Measurements from ENCODE around the gene RNF223.

RNF223 gene

DNA sequence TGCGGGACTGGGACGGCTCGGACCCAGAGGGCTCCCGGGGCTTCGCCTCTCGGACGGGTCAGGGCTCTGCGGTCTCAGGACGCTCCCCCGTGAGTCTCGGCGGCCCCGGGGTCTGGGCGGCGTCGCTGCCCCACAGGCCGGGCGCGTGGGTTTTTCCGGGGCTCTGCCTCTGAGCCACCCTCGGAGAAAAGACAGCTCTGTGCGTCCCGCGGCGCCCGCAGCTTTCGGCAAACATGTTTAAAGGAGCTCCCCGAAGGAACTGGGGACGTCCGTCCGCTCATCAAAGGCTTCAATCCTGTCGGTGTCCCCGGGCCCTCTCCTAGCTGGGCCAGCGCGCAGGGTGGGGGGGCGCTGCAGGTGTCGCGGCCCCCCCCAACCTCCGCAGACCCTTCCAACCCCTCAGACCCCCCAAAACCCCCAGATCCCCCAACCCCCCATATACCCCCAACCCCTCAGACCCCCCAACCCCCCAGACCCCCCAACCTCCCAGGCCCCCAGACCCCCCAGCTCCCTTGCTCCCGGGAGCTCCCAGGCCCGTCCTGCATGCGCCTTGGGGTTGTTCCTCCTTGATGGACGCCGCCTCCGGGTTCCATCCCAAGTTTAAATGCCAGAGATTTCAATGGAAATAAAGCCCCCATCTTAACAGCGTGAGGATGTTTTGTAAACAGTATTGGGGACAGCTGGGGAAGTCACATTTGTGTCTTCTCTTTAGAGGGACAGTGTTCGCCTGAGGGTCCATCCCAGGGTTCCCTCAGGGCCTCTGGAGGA lies 42.8 kb upstream of the RNF223 start:
- TF ChIP-seq MYC (IDR thresholded peaks at IDR 0.05; ENCODE audit: low read depth, low read length): no peak
- TF ChIP-seq, protein P1, sequence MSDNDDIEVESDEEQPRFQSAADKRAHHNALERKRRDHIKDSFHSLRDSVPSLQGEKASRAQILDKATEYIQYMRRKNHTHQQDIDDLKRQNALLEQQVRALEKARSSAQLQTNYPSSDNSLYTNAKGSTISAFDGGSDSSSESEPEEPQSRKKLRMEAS (IDR thresholded peaks at IDR 0.05; ENCODE audit: low read depth, low read length): no peak
- TF ChIP-seq CTCF (IDR thresholded peaks at IDR 0.05; ENCODE audit: low read depth, low read length): no peak
- no peak for TF ChIP-seq POLR2A (IDR thresholded peaks at IDR 0.05; ENCODE audit: extremely low read depth, insufficient read length)
- peak; percentile 37 for DNase-seq (ENCODE audit: low read depth)
- no peak overlapping the region for H3K4me3 ChIP-seq (ENCODE audit: low read depth, low read length)

- peak within 1 kb of the TSS; percentile 48 for H3K4me3 ChIP-seq (ENCODE audit: low read depth, low read length)
- TF ChIP-seq, protein P1 (IDR thresholded peaks at IDR 0.05; ENCODE audit: low read depth, low read length): peak; percentile 66
- no peak for TF ChIP-seq CTCF (IDR thresholded peaks at IDR 0.05; ENCODE audit: low read depth, low read length)
- peak; percentile 33 for TF ChIP-seq POLR2A (IDR thresholded peaks at IDR 0.05; ENCODE audit: extremely low read depth, insufficient read length)
- peak; percentile 47; the same call in 1 of the 2 replicates for TF ChIP-seq MYC (IDR thresholded peaks at IDR 0.05; ENCODE audit: low read depth, low read length)
- peak; percentile 96 for DNase-seq (ENCODE audit: low read depth)
Observed at GRCh38 chr1:1115786-1116700, 41.9 kb upstream of the RNF223 start, which contains the start of gene C1orf159. TSS of gene C1orf159 (minus strand) at chr1:1116089. CDS start at chr1:1091543, 24,546 bp downstream.

DNA sequence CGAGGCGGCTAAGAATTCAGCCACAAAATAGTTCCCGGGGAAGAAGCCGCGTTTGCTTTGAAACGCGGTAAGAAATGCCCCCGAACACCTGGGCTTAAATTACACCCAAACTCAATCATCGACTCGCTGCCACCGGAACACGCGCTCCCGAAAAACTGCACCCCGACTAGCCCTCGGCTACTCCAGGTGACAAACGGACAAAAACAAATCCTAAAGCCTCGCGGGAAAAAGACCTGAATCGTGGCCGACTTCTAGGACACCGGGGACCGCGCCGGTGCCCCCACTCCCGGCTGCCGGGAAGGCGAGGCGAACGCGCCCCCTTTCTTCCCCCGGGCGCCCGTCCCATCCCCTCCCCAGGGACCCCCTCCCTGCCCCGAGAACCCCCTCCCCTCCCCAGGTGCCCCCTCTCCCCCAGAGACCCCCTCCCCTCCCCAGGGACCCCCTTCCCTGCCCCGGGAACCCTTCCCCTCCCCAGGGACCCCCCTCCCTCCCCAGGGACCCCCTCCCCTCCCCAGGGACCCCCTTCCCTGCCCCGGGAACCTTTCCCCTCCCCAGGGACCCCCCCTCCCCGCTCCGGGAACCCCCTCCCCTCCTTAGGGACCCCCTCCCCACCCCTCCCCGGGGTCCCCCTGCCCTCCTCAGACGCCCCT lies 41.2 kb upstream of the RNF223 start:
- TF ChIP-seq POLR2A (IDR thresholded peaks at IDR 0.05; ENCODE audit: extremely low read depth, insufficient read length) (no peak), MYC (IDR thresholded peaks at IDR 0.05; ENCODE audit: low read depth, low read length) (no peak), CTCF (IDR thresholded peaks at IDR 0.05; ENCODE audit: low read depth, low read length) (no peak)
- TF ChIP-seq, protein P1 (IDR thresholded peaks at IDR 0.05; ENCODE audit: low read depth, low read length): no peak
- peak overlapping the region; percentile 34 for H3K4me3 ChIP-seq (ENCODE audit: low read depth, low read length)
- no peak for DNase-seq (ENCODE audit: low read depth)

DNA sequence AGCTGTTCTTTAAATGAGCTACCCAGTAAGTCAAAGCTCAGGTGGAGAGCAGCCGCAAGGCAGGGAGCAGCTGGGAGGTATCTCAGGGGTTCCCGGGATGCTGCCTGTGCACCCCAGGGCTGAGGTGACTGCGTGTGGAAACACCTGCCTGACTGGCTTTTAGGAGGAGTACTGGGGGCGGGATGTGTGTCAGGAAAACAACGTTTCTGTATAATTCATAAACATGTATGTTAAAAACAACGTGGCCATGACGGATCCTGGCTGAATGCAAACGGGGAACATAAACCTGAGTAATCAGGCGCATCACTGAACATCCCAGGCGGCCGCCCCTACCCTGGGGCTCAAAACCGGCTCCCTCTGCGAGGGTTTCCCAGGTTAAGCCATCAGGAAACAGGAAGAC lies 40.3 kb upstream of the RNF223 start:
- H3K4me3 ChIP-seq (ENCODE audit: low read depth, low read length): no peak overlapping the region
- TF ChIP-seq, protein P1 (IDR thresholded peaks at IDR 0.05; ENCODE audit: low read depth, low read length): no peak
- TF ChIP-seq POLR2A (IDR thresholded peaks at IDR 0.05; ENCODE audit: extremely low read depth, insufficient read length) (no peak), MYC (IDR thresholded peaks at IDR 0.05; ENCODE audit: low read depth, low read length) (no peak), CTCF (IDR thresholded peaks at IDR 0.05; ENCODE audit: low read depth, low read length) (no peak)

DNA sequence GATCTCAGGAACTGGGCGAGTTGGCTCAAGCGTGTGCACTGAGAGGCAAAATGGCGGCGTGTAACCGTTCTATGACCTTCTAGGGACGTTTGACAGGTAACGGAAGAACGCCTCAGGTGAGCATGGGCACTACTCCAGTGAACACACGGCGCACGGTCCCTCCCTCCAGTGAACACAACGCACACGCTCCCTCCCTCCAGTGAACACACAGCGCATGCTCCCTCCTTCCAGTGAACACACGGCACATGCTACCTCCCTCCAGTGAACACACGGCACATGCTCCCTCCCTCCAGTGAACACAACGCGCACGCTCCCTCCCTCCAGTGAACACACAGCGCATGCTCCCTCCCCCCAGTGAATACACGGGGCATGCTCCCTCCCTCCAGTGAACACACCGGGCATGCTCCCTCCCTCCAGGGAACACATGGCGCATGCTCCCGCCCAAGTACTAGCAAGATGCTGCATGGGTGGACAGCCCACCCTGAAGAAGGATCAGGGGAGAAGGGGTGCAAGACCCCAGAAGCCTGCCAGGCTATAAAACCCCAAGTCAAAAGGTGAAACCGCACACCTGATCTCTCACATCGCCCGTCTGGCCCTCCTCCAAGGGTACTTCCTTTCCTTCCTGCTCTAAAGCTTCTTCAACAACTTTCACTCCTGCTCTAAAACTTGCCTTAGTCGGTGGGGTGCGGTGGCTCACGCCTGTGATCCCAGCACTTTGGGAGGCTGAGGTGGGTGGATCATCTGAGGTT lies 38.3 kb upstream of the RNF223 start:
- TF ChIP-seq POLR2A (IDR thresholded peaks at IDR 0.05; ENCODE audit: extremely low read depth, insufficient read length): no peak
- no peak for TF ChIP-seq MYC (IDR thresholded peaks at IDR 0.05; ENCODE audit: low read depth, low read length)
- TF ChIP-seq, protein P1 (IDR thresholded peaks at IDR 0.05; ENCODE audit: low read depth, low read length): no peak
- TF ChIP-seq CTCF (IDR thresholded peaks at IDR 0.05; ENCODE audit: low read depth, low read length): no peak
- no peak overlapping the region for H3K4me3 ChIP-seq (ENCODE audit: low read depth, low read length)
- DNase-seq (ENCODE audit: low read depth): no peak

More for the DNA sequence above, 40.3 kb upstream of the RNF223 start:
- DNase-seq (ENCODE audit: low read depth): no peak

All from NB4 (cell line).